HG02981 (cell line): Measurements from ENCODE around the gene SLC38A10.

Experiments
- ATAC-seq: cut with Tn5 transposase; IDR thresholded peaks from one replicate; pipeline ENCODE4 v1.9.1; 2021; ENCODE audit warnings: mild to moderate bottlenecking, moderate library complexity; ENCODE audit not compliant: unreplicated experiment

SLC38A10 gene

GRCh38 chr17:81258292-81258691 lies 36.8 kb downstream of the SLC38A10 start:
- no peak for ATAC-seq

GRCh38 chr17:81257533-81257932 lies 37.6 kb downstream of the SLC38A10 start:
- no peak for ATAC-seq

- ATAC-seq, result no peak
Measured at GRCh38 chr17:81256616-81257015, 38.5 kb downstream of the SLC38A10 start.

- no peak for ATAC-seq
Measured at GRCh38 chr17:81254955-81255717, 40.0 kb downstream of the SLC38A10 start.

GRCh38 chr17:81253358-81254131 lies 41.6 kb downstream of the SLC38A10 start:
- no peak for ATAC-seq

- ATAC-seq, result no peak
Measured at GRCh38 chr17:81252987-81253329, 42.1 kb downstream of the SLC38A10 start.

- ATAC-seq, result no peak
Measured at GRCh38 chr17:81252326-81252986, 42.7 kb downstream of the SLC38A10 start.

GRCh38 chr17:81251709-81252301 lies 43.3 kb downstream of the SLC38A10 start:
- ATAC-seq, result no peak

GRCh38 chr17:81251094-81251708 lies 43.9 kb downstream of the SLC38A10 start:
- ATAC-seq, result no peak

- ATAC-seq, result no peak
Measured at GRCh38 chr17:81250286-81251093, 44.6 kb downstream of the SLC38A10 start.

GRCh38 chr17:81249223-81250040 lies 45.7 kb downstream of the SLC38A10 start:
- ATAC-seq, result no peak

GRCh38 chr17:81248649-81249048 lies 46.5 kb downstream of the SLC38A10 start:
- no peak for ATAC-seq

GRCh38 chr17:81247339-81247990 lies 47.6 kb downstream of the SLC38A10 start:
- no peak for ATAC-seq

- no peak for ATAC-seq
Measured at GRCh38 chr17:81246679-81247338, 48.3 kb downstream of the SLC38A10 start.

- no peak for ATAC-seq
Measured at GRCh38 chr17:81246343-81246670, 48.8 kb downstream of the SLC38A10 start.

GRCh38 chr17:81245665-81246342 lies 49.3 kb downstream of the SLC38A10 start:
- ATAC-seq, result no peak

- no peak for ATAC-seq
Measured at GRCh38 chr17:81245024-81245664, 50.0 kb downstream of the SLC38A10 start.
